ENCODE measurements around the gene LRRFIP2. TPM values are rescaled to one million over a fixed set of nuclear protein-coding genes. Genes with fewer than 3 reads are reported as not detected.
"Not testable (repeated sequence)": the region's sequence is repeated elsewhere in the genome, so short reads cannot be mapped to it uniquely, and the experiment has no call there.

LRRFIP2 gene
- total RNA-seq, 4 donors from 2014 or later = 48.9 to 64.8 (median 62.7) TPM

DNA sequence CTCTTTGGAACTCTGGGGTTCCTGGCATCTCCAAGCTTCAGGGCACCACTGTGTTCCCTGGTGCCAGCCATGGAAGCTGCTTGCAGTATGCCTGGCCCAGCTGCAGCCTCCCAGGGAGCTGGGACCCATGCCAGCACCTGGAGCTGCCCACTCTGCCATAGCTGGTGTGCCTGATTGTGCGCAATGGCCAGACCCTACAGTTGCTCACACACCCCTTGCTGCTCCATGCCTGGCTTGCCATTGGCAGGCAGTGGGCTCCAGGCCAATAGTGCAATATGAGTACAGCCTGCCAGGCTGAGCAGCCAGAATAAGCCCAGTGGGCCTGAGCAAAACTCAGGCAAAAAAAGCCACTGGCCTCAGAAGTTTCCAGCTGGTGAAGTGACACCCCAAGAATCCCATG, 43.8 kb upstream of the LRRFIP2 start:
- Histone ChIP-seq H3K36me3 (peaks cover 0 to 16% (median 0%) of the 10 kb centered on the region in 3 donors), H3K9me3 (no peaks in the 10 kb centered on the region), H3K27me3 (no peaks in the 10 kb centered on the region), H3K27ac (no peak overlapping the region), H3K4me3 (no peak overlapping the region), H3K4me1 (no peaks in the 10 kb centered on the region)
- no peak for DNase-seq (ENCODE audit: low spot score in 2 of 2)
- WGBS, 2 donors = 86 to 100% methylated on average over 1 of the region's 1 CpG
- TF ChIP-seq POLR2A (IDR thresholded peaks at IDR 0.05) = no peak
- TF ChIP-seq, protein P1, sequence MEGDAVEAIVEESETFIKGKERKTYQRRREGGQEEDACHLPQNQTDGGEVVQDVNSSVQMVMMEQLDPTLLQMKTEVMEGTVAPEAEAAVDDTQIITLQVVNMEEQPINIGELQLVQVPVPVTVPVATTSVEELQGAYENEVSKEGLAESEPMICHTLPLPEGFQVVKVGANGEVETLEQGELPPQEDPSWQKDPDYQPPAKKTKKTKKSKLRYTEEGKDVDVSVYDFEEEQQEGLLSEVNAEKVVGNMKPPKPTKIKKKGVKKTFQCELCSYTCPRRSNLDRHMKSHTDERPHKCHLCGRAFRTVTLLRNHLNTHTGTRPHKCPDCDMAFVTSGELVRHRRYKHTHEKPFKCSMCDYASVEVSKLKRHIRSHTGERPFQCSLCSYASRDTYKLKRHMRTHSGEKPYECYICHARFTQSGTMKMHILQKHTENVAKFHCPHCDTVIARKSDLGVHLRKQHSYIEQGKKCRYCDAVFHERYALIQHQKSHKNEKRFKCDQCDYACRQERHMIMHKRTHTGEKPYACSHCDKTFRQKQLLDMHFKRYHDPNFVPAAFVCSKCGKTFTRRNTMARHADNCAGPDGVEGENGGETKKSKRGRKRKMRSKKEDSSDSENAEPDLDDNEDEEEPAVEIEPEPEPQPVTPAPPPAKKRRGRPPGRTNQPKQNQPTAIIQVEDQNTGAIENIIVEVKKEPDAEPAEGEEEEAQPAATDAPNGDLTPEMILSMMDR (IDR thresholded peaks at IDR 0.05) = no peak
- TF ChIP-seq EP300 (IDR thresholded peaks at IDR 0.05) = no peak

DNA sequence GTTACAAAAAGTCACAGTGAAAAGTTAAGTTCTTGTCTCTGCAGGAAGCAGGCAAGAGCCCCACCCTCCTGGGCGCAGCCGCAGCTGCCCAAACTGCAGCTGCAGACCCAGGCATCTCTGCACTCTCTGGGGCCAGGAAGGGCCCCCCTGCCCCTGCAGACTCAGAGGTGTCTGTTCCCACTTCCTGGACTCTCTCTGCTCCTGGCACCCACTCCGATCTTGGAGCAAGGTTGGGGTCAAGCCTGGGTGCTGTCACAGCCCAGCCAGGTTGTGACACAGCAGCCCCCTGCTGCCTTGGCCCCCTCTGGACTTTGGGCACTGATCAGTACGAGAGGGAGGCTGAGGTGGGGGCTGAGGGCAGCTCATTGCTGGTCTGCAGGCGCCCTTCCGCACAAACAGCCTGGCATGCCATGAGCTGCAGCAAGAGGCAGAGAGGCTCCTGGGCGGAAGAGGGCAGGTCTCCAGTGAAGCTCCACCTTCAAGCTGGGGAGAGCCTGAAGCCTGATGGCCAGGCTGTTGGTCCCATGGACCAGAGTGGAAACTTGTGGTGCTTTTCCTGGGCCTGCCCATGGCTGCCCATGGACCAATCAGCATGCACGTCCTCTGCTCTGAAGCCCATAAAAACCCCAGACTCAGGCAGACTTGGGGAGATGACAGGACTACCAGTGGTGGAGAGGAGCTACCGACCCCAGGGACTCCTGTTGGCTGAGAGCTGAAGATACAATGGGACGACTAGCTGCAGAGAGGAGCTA, 42.9 kb upstream of the LRRFIP2 start:
- TF ChIP-seq POLR2A (IDR thresholded peaks at IDR 0.05) = no peak
- TF ChIP-seq, protein P1 (IDR thresholded peaks at IDR 0.05) = no peak
- Histone ChIP-seq H3K4me3 (no peak overlapping the region), H3K27me3 (no peaks in the 10 kb centered on the region), H3K27ac (no peak overlapping the region), H3K9me3 (no peaks in the 10 kb centered on the region), H3K36me3 (peaks cover 0 to 16% (median 0%) of the 10 kb centered on the region in 3 donors), H3K4me1 (no peaks in the 10 kb centered on the region)
- no peak for DNase-seq (ENCODE audit: low spot score in 2 of 2)
- 87 to 96% methylated on average over 10 of the region's 10 CpGs for WGBS, 2 donors

DNA sequence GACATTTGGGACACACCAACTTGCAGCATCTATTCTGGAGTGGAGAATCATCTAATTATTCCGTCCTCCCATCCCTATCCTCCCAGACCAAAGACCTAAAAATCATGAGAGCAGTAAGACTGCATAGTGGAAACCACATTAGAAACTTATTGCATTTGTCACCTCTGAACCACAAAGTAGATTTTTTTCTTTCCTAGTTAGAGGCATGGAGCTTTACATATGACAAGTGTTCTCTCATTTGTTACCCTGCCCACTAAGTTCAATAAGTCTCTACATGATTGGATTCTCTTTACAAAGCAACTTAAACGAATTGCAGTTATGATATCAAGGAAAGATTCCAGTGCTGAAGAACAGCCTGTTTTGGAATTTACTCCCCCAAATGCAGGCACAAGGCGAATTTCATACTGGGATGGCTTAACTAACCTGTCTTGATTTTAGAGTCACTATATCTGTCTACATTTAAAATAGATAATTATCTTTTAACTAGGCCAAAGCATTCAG, 42.3 kb upstream of the LRRFIP2 start:
- H3K36me3 ChIP-seq = peaks cover 0 to 17% (median 0%) of the 10 kb centered on the region in 3 donors
- H3K27ac ChIP-seq = no peak overlapping the region
- no peaks in the 10 kb centered on the region for H3K4me1 ChIP-seq
- H3K27me3 ChIP-seq = no peaks in the 10 kb centered on the region
- H3K4me3 ChIP-seq = no peak overlapping the region
- WGBS, 2 donors = 84 to 85% methylated on average over 3 of the region's 3 CpGs
- TF ChIP-seq EP300 (IDR thresholded peaks at IDR 0.05) = no peak
- no peak for TF ChIP-seq POLR2A (IDR thresholded peaks at IDR 0.05)
- TF ChIP-seq, protein P1 (IDR thresholded peaks at IDR 0.05) = no peak
- DNase-seq (ENCODE audit: low spot score in 2 of 2) = no peak
- peaks cover 0 to 1% (median 0%) of the 10 kb centered on the region in 4 donors for H3K9me3 ChIP-seq

DNA sequence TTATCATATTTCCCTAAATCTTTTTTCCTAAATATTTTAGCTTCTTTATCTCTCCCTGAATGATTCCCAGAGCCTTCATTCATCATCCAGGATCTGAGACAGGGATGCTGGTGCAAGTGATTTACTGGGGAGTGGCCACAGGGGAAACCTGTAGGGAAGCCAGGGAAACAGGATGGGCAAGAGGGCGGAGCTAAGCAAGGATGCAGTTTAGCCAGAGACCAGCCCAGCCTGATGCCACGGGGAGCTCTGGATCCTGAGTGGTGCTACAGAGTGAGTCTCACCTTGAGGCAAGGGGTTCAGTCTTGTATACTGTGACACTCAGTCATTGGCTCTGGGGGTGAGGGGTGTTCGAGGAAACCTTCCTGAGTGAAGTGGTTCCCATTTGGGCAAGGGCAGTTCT, 39.7 kb upstream of the LRRFIP2 start:
- DNase-seq (ENCODE audit: low spot score in 2 of 2) = no peak
- peaks cover 0 to 3% (median 0%) of the 10 kb centered on the region in 4 donors for H3K4me1 ChIP-seq
- no peak overlapping the region for H3K27ac ChIP-seq
- no peaks in the 10 kb centered on the region for H3K27me3 ChIP-seq
- H3K4me3 ChIP-seq = no peak overlapping the region
- peaks cover 0 to 29% (median 0%) of the 10 kb centered on the region in 3 donors for H3K36me3 ChIP-seq
- TF ChIP-seq EP300 (IDR thresholded peaks at IDR 0.05) (no peak), POLR2A (IDR thresholded peaks at IDR 0.05) (no peak)
- TF ChIP-seq, protein P1 (IDR thresholded peaks at IDR 0.05) = no peak
- H3K9me3 ChIP-seq = peaks cover 0 to 7% (median 0%) of the 10 kb centered on the region in 4 donors
- WGBS, 2 donors = 69 to 75% methylated on average over 3 of the region's 3 CpGs

DNA sequence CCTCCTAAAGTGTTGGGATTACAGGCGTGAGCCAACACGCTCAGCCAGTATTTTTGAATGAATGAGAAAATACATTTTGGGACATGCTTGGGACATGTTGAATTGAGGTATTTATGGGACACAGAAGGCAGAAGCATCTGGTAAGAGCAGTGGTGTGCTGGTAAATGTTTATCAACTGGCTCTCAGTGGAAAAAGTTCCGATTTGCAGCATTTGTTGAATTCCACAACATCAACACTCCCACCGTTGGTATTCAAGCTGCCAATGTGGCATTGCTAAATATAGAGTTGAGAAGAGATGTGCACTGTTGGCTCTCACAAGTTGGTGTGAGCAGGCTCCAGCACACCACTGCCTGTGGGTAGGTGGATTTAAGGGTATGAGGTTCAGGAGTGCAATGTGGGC, 35.8 kb upstream of the LRRFIP2 start:
- peaks cover 0 to 44% (median 0%) of the 10 kb centered on the region in 3 donors for H3K36me3 ChIP-seq
- peaks cover 0 to 3% (median 0%) of the 10 kb centered on the region in 4 donors for H3K4me1 ChIP-seq
- H3K4me3 ChIP-seq = no peak overlapping the region
- TF ChIP-seq EP300 (IDR thresholded peaks at IDR 0.05) (no peak), POLR2A (IDR thresholded peaks at IDR 0.05) (no peak)
- no peaks in the 10 kb centered on the region for H3K27me3 ChIP-seq
- no peak for DNase-seq (ENCODE audit: low spot score in 2 of 2)
- H3K27ac ChIP-seq = no peak overlapping the region
- peaks cover 0 to 7% (median 0%) of the 10 kb centered on the region in 4 donors for H3K9me3 ChIP-seq
- 79 to 80% methylated on average over 4 of the region's 4 CpGs for WGBS, 2 donors

DNA sequence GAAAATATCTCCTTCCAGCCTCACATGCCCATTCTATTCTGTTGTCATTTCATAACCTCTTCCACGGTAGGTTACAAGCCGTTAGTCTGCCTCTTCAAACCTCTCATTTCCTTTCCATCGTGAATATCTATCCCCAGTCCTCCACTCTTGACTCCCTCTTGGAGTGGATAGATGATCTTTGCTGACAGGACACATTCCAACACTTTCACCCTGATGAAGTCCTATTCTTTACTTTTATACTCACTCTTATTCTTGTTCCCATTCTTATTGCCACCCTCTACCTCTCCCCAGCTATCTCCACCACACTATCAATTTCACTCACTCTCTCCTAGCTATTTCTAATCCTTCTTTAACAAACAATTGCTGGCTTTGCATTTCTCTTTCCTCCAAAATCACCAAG, 34.2 kb upstream of the LRRFIP2 start:
- peaks cover 0 to 44% (median 0%) of the 10 kb centered on the region in 3 donors for H3K36me3 ChIP-seq
- not testable (repeated sequence) for H3K27ac ChIP-seq; H3K9me3 ChIP-seq; H3K27me3 ChIP-seq; H3K4me3 ChIP-seq; DNase-seq (ENCODE audit: low spot score in 2 of 2); H3K4me1 ChIP-seq
- WGBS, 2 donors = 76 to 77% methylated on average over 3 of the region's 3 CpGs

DNA sequence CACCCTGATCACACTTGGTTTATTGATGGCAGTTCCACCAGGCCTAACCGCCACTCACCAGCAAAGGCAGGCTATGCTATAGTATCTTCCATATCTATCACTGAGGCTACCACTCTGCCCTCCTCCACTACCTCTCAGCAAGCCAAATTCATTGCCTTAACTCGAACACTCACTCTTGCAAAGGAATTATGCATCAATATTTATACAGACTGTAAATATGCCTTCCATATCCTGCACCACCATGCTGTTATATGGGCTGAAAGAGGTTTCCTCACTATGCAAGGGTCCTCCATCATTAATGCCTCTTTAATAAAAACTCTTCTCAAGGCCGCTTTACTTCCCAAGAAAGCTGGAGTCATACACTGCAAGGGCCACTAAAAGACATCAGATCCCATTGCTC, 33.6 kb upstream of the LRRFIP2 start:
- not testable (repeated sequence) for H3K27ac ChIP-seq; DNase-seq (ENCODE audit: low spot score in 2 of 2); H3K4me3 ChIP-seq; H3K4me1 ChIP-seq; H3K27me3 ChIP-seq; H3K9me3 ChIP-seq
- peaks cover 0 to 44% (median 0%) of the 10 kb centered on the region in 3 donors for H3K36me3 ChIP-seq
- WGBS, 2 donors = 95 to 96% methylated on average over 3 of the region's 3 CpGs

DNA sequence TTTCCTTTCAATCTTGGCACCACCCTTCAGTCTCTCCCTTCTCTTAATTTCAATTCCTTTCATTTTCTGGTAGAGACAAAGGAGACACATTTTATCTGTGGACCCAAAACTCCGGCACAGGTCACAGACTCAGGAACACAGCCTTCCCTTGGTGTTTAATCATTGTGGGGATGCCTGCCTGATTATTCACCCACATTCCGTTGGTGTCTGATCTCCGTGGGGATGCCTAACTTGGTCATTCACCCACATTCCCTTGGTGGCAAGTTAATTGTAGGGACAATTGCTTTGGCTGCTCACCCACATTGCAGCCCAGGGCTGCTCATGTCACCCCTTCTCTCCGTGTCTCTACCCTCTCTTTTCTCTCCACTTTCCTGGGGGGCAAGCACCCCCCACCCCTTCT, 31.7 kb upstream of the LRRFIP2 start:
- H3K4me1 ChIP-seq; H3K27ac ChIP-seq; H3K9me3 ChIP-seq; H3K4me3 ChIP-seq; DNase-seq (ENCODE audit: low spot score in 2 of 2); H3K27me3 ChIP-seq: not testable (repeated sequence)
- peaks cover 0 to 37% (median 0%) of the 10 kb centered on the region in 3 donors for H3K36me3 ChIP-seq
- WGBS, 2 donors = 69 to 73% methylated on average over 4 of the region's 4 CpGs
